CD4-positive, alpha-beta T cell treated with Interleukin-15 for 1 hour (primary cell): ENCODE data around the gene ADAMTSL1.

ENCODE experiments used
- DNase-seq: peaks from one replicate; pipeline ENCODE4 v3.0.0-alpha.2; 2020

The ADAMTSL1 gene

DNA sequence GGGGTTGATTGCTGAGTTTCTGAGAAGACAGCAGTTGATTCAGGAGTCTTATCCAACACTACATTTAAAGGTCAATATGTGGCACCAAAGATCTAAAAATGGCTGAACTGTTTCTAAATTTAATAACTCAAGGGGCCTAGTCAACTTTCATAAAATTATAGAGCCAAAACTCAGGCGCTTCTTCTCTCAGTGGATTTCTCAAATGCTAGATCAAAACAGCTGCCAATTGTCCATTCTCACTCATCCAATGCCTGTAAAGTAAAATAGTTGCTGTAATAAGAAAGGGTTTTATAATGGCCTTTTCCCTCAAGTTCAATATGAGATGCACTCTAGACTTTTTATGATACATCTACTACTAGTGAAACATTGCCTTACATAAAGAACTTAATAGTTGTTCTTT is 26.5 kb downstream of the ADAMTSL1 start:
- DNase-seq, result no peak

- no peak for DNase-seq
Observed at GRCh38 chr9:18501949-18502348, 28.0 kb downstream of the ADAMTSL1 start.

GRCh38 chr9:18502546-18502945 is 28.6 kb downstream of the ADAMTSL1 start:
- no peak for DNase-seq

DNA sequence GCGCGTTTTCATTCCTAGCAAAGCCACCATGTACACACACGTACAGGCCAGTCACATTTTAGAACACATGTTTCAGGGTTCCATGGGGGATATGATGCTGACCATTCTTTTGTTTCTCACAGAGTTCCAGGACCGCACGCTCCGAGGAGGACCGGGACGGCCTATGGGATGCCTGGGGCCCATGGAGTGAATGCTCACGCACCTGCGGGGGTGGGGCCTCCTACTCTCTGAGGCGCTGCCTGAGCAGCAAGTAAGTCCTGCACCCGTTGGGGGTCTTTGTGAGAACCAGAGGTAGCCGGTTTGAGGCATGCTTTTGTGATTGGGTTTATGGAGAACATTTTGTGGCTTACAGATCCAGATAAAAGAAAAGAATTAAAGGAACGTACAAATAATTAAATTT is 30.8 kb downstream of the ADAMTSL1 start:
- DNase-seq, result no peak

DNA sequence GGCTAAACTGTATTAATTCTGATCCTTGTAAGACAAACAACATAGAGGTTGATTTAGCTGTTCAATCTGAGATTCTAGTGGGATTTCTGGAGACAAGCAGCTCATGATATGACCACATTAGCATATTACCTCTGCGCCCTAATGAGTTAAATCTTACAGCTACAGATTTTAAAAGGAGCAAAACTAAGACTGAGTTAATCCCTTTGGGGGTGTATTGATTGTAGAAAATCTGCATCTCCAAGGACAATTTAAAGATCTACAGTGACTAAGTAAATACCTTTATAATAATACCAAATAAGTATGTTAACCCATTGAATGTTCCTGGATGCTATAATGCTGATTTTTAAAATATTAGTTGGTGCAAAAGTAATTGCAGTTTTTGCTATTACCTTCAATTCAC is 33.2 kb downstream of the ADAMTSL1 start:
- DNase-seq, result no peak

GRCh38 chr9:18516514-18516913 is 42.6 kb downstream of the ADAMTSL1 start:
- no peak for DNase-seq

- DNase-seq, result no peak
Observed at GRCh38 chr9:18516965-18517364, 43.0 kb downstream of the ADAMTSL1 start.

DNA sequence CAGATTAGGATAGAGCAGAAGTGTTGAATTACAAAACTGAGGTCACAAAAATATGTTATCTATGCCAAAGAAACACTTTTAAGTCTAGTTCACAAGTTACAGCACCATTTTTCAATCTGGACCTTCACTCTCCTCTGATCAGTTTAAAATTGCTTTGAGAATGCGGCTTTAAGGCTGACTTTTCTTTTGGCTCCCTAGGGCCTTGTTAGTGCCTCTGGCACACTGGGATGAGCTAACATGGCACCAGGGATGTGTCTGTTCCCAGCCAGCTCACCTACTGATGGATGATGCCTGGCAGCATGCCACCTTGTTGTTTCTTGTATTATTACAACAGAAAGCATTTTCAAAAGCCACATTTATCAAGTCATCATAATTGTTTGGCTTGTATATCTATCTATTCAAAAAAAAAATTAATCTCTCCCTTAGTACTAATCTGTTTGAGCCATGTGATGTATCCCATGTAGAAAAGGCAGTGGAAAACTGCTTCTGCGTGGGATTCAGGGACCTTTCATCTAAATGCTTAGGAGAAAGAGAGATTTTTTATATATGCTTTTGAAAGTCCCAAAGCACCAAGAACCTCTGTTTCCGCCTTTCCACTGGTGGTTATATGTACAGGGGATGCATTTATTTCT is 46.6 kb downstream of the ADAMTSL1 start:
- no peak for DNase-seq

DNA sequence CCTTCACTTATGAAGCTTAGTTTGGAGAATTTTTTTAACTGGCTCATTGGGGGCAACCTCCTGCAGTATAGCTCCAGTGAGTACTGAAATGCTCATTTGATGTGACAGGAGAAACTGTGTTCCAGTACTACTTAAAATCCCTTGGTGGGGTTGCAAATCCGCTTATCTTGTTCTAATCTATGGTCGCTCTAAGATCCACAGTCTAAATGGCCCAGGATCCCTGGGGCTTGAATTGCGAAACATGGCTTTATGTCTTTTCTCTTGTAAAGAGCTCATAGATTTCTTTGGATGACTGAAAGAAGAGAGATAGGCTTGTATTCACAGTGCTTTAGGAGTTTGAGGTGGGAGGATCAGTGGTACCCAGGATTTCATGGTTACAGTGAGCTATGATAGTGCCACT is 52.7 kb downstream of the ADAMTSL1 start:
- DNase-seq, result no peak

DNA sequence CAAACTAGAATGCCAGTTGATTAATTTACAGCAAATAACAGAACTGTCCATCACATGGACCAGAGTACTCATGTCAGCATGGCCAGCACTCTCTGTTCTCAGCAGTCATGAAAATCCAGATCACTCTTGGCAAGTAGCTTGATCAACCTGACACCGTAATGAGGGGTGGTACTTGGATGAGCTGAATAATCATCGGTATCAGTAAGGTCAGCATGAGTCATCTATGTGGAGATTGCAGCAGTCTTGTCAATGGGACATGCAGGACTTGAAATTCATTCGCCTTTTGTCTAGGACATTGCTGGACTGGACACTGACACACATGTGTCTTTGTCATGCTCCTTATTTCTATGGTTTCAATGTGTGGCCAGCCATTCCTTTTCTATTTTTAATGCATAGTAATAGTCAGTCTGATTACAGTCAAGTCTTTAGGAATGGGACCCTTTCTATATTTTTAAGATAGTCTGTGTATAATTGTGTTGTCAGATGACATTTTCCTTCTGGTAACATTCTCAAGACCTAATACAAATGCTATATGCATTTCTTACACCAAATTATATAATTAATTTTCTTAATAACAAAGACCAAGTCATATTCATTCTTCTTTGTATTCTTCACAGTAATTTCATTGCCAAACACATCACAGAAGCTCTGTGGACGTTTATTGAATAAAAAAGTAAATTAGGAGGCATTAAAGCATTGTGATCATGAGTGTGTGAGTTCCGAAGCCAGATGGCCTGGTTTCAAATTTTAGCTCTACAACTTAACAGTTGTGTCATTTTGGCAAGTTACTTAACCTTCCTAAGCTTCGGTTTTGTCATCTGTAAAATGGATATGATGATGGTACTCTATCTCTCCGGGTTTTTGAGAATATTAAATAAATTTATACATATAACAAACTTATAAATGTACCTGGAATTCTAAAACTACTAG is 57.4 kb downstream of the ADAMTSL1 start:
- DNase-seq, result no peak

- DNase-seq, result no peak
Observed at GRCh38 chr9:18534611-18535010, 60.7 kb downstream of the ADAMTSL1 start.

GRCh38 chr9:18536554-18536953 is 62.6 kb downstream of the ADAMTSL1 start:
- no peak for DNase-seq

- no peak for DNase-seq
Observed at GRCh38 chr9:18539203-18539693, 65.3 kb downstream of the ADAMTSL1 start.

DNA sequence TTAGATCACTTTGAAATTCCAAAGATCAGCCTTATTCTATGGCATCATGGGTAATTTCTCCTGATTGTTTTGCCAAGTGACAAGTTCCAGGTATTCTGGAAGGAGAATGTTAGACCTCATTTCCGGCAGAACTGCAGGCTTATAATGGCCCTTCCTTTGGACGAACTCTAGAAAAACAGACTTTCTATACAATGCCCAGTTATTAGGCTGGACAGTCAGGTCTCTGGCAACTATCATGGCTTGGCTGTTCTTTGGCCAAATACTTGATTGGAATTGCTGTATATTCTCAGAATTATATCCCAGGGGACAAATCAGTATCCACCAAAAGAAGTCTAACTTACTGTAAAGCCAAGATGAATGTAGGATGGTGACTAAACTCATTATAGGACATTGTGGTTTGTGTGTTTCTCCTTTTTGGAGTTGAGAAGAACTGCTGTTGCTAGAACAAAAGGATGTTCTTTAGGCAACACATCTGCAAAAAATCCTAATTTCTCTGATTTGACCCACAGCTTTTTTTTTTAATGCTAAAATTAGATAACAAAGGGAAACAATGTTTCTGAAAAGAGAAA is 69.0 kb downstream of the ADAMTSL1 start:
- DNase-seq, result no peak

DNA sequence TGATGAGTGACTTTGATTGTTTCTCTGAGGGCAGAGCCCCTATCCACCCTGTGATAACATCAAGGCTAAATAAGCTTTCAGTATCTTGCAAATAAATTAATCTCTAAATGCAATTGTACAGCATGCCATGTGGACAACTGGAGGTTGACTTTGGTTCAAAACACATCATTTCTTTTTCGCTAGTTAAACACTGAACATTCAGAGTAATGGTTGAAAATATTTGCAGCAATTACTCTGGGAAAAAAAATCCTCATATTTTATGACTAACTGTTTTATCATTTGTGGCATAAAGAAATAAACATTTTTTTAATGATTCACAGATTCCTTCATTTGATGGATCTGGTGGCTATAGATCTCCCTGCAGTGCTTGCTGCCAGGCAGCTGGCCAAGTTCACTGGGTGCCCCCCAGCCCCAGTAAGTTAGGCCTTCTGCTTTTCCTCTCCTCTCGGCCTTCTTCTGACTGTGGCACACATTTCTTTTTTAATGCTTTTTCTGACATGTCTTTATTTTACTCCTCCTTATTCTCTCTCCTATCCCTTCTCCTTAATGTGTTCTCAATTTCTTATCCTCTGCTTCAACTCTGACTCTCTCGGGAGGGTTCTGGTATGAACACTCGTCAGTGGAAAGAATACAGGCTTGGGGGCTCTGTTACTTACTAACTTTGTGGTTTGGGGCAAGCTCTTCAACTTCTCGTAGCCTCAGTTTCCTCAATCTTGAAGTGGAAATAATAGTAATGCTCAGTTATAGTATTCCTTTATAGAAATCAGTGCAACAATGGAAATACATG is 69.6 kb downstream of the ADAMTSL1 start:
- no peak for DNase-seq

DNA sequence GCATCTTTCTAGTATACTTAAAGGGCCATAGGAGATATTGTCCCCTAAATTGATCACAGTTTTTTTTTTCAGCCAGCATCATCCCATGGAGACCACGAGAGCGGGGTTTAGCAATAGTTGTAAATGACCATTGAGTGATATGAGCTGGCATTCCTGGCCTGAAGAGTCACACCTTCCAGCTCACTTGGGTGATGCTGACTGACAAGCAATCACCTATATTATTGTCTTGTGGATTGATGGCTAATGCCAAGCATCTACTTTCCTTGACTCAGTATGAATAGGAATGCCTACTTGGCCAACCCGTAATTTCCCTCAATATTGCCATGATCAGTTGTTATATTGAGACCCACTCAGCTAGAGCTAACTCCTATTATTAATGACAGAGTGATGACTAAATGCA is 70.5 kb downstream of the ADAMTSL1 start:
- no peak for DNase-seq

GRCh38 chr9:18545636-18546360 is 71.8 kb downstream of the ADAMTSL1 start:
- DNase-seq, result no peak

GRCh38 chr9:18548456-18548855 is 74.5 kb downstream of the ADAMTSL1 start:
- no peak for DNase-seq

DNA sequence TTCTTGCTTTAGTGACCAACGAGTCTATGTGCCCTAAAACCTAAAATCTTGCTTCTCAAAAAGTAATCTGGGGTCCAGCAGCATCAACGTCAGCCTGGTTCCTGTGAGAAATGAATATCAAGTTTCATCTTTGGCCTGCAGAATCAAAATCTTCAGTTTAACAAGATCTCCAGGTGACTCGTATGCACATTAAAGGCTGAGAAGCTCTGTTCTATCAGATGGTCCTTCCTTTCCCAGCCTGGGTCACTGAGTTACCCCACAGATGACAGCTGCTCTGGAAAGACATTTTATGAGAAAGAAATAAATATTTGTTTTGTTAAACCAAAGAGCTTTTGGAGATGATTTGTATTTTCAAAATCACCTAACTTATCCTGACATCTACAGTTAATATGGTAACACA is 75.8 kb downstream of the ADAMTSL1 start:
- no peak for DNase-seq

- no peak for DNase-seq
Observed at GRCh38 chr9:18550286-18550685, 76.3 kb downstream of the ADAMTSL1 start.

- DNase-seq, result no peak
Observed at GRCh38 chr9:18554244-18554643, 80.3 kb downstream of the ADAMTSL1 start.
